ENCODE data around the gene ADAMTS17.
"Not testable (repeated sequence)": the region's sequence is repeated elsewhere in the genome, so short reads cannot be mapped to it uniquely, and the experiment has no call there.

ADAMTS17 gene

DNA sequence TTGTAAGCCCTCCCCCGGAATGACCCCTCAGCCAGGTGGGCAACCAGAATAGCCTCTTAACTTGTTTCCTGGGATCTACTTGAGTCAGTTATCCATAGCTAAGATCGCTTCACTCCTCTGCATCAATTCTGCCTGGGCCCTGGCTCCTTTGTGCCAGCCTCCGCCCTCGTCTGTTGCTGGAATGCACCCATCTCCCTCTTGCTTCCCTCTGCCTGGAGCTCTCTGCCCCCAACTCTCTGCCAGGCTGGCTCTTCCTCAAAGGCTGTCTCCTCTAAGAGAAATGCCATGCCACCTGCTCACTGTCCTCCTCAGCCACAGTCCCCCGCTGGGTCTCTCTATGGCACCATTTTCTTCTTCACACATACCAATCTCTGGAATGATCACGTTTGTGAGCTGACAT, 240.8 kb downstream of the ADAMTS17 start:
- DNase-seq: no peak

DNA sequence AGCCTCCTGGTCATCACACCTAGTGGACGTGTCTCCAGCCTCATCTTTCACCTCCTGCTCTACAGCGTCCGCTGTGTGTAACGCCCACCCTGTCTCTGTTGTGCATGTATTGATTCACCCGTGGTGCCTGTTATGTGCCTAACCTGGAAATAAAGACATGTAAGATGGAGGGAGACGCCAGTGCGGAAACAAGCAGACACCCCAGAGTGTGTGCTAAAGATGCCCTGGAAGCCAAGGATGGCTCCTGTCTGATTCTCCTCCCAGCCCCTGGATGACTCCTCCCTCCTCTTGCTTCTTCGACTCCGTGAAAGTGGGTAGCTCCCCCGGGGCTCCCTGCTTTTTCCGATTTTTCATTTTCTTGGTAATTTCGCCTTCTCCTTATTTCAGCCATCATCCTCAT, 241.8 kb downstream of the ADAMTS17 start:
- DNase-seq: no peak

- no peak for DNase-seq
Observed at GRCh38 chr15:100098705-100099104, 243.1 kb downstream of the ADAMTS17 start.

DNA sequence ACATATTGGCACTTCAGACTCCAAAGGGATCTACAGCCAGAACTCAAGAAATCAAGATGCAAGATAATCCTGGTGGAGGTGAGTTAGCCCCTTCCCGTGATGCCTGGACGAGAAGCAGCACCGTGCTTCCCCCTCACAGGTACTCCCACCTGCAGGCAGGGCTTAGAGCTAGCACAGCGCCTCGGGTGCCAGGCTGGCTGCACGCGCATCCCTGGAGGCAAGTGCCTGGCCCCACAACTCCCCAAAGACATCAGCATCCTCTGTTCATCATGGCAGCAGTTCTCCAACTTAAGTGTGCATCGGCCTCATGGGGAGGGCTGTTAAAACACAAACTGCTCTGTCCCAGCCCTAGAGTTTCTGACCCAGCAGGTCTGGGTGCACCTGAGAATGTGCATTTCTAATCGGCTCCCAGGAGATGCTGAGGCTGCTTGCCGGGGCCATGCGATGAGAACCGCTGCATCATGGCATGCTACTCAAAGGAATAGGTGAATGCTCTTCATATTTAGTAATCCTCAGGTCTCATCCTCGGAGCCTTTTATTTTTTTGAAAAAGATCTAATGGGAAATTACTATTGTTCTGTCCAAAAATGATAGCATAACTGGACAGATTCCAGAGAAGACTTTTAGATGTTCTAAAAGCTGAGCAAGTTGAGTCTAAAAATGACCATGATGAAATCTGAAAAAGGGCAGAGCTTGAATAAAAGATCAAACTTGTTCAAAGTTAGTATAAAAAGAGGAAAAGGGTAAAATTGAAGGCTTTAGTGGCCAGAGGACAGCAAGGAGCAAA, 244.2 kb downstream of the ADAMTS17 start:
- no peak for DNase-seq

DNA sequence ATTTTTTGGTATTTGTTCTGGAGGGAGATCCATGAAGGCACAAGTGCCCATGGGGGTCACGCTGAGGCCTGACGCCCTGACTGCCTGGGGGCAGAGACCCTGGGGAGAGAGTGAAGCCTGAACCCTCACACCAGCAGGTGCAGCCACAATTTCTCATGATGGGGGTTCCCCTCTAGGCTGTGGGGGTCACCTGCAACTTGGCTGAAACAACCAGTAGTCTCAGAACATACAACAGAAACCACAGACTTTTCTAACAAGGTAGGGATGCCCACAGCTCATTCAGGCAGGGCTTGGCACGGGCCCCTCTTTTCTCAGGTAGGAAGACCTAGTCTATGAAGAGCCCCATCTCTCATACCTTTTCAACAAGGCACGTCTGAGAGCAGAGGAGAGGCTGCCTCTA, 245.1 kb downstream of the ADAMTS17 start:
- DNase-seq: no peak

DNA sequence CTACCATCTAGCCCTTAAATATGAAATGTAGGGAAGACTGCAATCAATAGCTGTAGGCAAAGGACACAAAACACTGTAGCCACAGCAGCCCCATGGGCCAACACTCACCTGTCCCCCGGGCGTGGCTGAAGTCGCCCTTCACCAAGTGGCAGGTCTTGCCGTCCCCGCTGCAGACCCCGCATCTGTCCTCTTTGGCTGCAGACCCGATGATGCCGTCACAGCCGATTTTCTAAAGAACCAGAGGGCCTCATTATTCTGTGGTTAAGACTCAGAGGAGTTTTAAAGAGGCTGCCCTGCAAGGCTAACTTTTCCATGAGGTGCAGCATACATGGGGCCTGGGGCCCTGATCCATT, 245.6 kb downstream of the ADAMTS17 start:
- no peak for DNase-seq

DNA sequence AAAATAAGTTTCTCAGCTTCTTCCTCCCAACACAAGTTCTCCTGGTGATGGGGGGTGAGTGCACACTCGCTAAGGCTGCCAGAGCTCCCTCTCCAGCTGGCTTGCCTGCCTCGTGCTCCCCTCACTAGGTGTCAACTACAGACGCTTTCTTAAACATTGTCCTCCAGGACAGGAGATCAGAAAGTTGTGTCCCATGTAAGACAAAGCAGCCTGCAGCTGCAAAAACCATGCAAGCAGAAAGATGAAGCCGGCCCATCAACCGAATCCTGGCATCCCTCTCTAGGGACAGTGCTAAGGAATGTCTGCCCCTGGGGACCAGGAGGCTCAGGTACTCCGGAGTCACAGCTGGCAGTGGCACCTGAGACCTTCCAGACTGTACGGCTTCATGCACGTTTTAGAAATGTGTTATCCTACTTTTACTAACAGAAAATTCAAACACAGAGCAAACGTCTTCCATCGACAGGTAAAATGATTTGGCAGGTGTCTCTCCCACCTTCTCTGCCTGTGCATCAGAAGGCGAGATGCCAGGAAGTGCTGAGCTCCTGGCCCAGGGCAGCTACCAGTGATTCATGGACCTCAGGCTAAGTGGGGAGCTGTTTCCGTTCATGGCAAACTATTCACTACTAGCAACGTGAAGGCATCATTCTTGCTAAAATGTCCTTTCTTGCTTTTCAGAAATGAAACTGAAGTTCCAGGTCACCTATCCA, 246.1 kb downstream of the ADAMTS17 start:
- no peak for DNase-seq

GRCh38 chr15:100094127-100094510, 247.7 kb downstream of the ADAMTS17 start:
- DNase-seq: no peak

DNA sequence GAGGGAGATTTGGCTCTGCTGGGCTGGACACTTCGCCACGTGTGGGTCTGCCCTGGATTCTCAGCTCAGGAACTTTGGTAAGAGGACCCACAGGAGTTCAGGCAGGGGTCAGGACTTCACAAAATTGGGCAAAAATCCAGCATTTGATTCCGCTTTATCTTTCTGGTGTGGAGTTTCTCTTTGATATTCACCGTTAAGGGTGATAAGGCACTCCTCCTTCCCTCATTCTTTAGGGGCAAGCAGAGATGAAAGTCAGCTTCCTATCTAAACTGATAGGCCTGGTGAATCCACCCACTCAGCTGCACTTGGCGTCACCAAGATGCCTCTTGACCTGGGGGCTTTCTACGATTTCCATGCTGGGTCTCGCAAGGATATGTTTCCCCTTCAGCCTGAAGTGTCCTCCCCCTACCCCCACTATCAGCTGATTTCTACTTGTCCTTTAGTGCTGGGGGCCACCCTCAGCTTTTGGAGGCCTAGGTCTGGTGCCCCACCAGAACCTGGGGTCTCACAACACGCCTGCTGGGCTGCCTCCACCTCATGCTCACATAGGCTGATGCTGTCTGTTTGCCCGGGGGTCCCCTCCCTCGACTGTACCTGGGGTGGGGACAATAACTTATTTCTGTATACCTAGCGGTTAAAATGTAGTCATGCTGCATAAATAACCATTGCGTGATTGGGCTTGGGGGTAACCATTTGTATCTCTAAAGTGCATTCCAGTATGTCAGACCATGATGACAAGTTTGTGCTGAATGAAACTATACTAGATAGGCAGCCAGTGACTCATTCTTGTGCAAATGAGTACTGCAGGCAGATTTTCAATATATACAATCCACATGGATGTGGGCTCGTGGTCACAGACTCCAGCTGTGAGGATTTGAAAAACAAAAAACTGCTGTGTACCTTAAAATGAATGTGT, 248.3 kb downstream of the ADAMTS17 start:
- no peak for DNase-seq

DNA sequence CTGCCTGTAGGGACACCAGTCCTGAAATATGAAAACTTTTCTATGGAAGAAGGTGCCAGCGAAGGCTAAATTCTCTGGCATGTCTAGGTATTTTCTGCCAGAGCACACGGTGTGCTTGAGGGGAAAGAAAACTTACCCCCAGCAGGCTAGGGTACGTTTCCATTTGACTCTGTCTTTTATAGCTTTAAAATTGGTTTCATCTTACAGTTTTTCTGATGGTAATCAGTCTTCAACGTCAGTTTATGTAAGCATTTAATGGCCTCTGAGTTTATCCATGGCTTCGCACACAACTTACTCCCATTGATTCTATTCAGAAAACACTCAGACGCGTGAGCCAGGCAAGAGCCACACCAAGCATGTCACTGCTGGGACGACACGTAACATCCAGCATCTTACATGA, 249.7 kb downstream of the ADAMTS17 start:
- no peak for DNase-seq

DNA sequence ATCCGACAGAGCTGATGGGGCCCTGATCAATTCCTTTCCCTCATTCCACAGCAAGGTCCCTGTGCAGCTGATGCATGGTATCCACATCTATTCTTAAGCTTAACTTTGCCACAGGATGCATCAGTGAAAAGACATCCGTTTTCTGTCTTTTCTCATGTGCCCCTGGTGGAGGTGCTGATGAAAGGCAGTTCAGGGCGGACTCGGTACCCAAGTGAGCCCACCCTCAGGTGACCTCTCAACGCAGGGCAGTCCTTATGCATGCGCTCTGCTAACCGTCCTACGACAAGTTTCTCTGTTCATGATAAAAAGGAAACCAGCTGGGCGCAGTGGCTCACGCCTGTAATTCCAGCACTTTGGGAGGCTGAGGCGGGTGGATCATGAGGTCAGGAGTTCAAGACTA, 251.4 kb downstream of the ADAMTS17 start:
- DNase-seq: no peak

GRCh38 chr15:100084042-100084821, 257.5 kb downstream of the ADAMTS17 start:
- not testable (repeated sequence) for DNase-seq

DNA sequence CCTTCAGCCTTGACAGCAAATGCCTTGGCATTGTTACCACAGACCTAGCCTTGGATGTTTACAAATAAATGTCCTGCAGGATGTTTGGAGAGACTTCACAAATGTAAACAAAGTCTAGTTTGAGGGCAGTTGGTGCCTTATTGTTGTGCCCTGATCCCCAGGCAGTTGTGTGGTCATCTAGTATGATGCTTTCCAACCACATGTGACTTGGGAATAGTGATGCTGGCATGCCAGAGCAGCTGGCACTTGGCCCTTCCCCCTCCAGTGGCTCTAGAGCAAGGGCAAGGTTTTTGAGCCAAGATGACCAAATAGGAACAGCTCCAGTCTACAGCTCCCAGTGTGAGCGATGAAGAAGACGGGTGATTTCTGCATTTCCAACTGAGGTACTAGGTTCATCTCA, 258.2 kb downstream of the ADAMTS17 start:
- no peak for DNase-seq

- DNase-seq: no peak
Observed at GRCh38 chr15:100082761-100083402, 258.9 kb downstream of the ADAMTS17 start.

DNA sequence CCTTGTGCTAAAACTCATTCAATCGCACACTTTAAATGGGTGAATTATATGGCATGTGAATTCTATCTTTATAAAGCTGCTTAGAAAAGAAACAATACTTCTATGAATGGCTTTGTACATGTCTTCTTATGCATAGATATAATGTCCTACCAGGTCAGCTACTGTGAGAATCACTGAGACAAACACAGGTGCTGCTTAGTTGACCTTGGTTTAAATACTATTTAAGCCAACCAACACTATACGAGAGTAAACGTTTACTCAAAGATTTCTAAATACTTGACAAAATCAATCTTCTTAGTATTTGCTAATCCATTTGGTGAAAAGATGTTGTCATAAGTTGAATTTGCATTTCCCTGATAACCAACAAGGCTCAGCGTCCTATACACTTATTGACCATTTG, 260.3 kb downstream of the ADAMTS17 start:
- no peak for DNase-seq

DNA sequence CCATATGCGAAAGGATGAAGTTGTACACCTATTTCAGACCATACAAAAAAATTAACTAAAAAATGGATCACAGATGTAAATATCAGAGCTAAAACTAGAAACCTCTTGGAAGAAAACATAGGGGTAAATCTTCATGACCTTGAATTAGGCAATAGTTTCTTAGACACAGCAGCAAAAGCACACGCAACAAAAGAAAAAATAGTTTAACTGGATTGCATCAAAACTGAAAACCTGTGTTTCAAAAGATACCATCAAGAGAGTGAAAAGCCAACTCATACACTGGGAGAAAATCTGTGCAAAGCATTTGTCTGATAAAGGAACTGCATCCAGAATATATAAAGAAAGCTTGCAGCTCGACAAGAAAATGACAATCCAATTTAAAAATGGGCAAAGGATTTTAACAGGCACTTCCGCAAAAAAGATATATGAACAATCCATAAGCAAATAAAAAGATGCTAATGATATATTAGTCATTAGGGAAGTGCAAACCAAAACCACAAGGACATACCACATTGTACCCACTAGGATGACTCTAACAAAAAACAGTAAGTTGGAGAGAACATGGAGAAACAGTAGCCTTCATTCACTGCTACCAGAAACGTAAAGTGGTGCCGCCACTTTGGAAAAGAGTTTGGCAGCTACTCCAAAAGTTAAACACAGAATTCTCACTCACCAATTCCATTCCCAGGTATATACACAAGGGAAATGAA, 263.1 kb downstream of the ADAMTS17 start:
- DNase-seq: no peak

DNA sequence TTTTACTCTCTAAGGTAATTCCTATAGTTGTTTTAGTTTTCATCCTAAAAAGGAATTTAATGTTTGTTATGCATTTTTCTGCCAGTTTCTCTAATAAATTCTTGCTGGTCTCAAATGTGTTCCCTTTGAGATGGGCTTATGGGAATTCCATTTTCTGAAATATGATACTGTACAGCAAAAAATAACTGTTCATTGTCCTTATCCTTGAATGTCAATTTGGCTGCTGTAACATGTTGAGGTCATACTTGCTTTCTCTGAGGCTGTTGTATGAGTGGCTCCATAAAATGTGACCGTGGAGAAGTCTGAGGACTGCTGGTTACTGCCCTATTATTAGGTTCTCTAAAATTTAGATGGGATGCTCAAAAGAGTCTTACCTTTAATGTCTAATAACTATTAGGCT, 266.5 kb downstream of the ADAMTS17 start:
- DNase-seq: no peak

GRCh38 chr15:100073982-100074381, 267.8 kb downstream of the ADAMTS17 start:
- no peak for DNase-seq

GRCh38 chr15:100066521-100067280, 275.1 kb downstream of the ADAMTS17 start:
- DNase-seq: not testable (repeated sequence)

GRCh38 chr15:100061944-100062343, 279.8 kb downstream of the ADAMTS17 start:
- DNase-seq: no peak
